Measurements from ENCODE around the gene GPC4.
"Not testable (repeated sequence)": the region's sequence is repeated elsewhere in the genome, so short reads cannot be mapped to it uniquely, and the experiment has no call there.

GPC4 gene

DNA sequence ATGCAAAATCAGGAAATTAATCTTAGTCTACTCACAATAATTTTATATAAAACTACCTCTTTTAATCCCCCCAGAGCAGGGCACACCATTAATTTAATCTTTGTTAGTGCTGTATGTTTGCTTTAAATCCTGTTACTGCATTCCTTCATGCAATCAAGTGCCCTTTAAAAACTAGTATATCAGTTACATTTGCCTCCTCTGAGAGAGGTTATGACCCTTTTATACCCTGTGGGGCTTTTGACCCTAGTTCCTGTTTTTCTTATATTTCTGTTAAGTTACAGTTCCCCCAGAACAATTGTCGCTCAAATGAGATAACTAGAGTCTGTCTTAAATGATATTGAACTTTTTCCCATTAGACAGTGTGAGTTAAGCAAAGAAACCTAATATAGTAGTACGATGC is 46.2 kb downstream of the GPC4 start:
- DNase-seq (ENCODE audit: low read depth in 2 of 3, low spot score in 2 of 3) = no peak

DNA sequence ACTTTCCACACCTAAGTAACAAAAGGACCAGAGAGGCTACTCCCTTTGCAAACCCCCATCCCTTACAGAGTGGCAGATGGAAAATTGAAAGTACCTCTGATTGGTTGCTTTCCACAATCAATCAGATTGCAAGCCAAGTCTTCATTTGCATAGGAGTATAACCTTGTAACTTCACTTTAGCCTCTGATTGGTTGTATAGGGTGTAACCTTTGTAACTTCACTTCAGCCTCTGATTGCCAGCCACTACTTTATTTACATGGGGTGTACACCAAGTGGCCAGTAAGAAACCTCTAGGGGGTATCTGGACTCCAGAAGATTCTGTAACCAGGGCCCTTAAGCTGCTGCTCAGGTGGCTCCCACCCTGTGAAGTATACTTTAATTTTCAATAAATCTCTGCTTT is 48.6 kb downstream of the GPC4 start:
- no peak for DNase-seq (ENCODE audit: low read depth in 2 of 3, low spot score in 2 of 3)

DNA sequence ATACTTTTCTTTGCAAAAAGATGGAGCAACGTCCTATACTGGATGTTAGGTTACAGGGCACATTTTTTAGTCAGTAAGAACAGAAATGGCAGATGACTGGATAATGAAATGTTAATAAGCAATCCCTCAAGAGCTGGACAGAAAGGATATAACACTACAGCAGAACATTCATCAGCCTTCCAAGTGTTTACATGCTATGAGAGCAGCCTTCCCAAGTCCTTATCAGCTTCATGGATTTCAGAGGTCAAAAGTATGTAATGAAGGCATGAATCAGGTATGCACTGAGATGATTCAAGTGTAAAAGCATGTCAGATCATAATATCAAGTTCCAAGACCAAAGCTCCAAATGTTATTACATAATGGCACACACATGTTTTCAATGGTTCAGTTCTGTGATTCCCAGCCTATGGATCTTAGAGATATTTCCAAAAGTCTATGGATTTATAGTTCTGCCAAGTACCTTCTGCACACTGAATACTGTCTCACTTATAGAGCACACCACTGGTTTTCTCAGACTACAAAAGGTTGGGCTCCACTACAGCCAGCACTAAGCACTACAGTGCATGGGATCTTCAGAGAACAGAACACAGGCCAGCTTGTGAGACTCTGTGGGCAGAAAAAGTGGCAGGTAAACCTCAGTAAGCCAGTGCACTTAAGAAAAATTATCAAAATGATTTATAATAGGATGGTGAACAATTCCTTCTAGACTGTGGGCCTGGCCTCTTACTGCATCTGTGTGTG is 49.2 kb downstream of the GPC4 start:
- DNase-seq (ENCODE audit: low read depth in 2 of 3, low spot score in 2 of 3) = no peak

DNA sequence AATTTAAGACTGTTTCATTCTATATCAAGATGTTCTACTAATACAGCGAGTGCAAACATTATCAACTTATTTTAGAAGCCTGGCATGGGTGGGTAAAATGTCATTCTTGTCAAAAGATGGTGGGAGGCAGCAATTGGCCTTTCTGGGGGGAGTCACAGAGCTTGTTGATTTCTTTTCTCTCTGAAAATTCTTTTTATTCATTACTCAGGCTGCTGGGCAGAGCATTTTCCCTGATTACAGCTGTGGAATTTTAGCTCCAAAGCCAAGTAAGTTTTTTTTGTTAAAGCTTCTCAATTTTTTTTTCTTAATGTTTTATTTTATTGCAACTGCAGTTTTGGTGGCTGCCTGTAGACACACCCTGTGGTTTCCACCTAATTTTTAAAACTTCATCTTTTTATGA is 50.4 kb downstream of the GPC4 start:
- DNase-seq (ENCODE audit: low read depth in 2 of 3, low spot score in 2 of 3) = no peak

DNA sequence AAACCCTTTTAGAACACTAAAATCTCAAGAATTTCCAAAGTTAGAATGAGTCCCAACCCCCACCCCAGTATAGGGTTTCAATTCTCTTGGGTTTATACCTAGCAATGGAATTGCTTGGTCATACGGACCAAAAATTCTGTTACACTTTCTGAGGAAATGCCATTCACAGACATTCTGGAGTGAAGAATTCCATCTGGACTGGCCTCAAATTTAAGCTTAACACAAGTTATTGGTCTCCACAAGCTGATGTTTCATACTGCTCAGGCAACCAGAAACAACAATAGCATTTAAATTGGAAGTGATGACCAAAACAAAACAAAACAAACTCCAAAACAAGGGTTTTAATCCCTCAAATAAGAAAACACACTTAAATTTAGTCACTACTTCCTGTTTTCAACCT is 51.1 kb downstream of the GPC4 start:
- DNase-seq (ENCODE audit: low read depth in 2 of 3, low spot score in 2 of 3) = no peak

DNA sequence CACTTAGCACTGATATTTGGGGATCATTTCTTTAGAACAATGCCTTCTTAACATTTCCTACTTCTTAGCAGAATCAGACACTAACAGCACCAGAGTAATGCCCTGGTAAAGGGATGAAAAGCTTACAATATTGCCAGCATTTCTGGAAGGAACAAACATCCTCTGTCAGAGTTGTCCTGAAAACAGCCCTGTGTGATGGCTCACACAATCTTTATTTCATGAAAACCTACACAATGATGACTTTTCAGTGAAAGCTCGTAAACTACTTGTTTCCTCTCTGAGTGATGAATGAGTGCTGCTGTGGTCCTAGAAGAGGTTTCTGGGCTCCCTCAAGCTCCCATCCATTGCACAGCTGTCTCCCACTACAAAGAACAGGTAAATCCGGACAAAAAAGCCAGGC is 52.8 kb downstream of the GPC4 start:
- no peak for DNase-seq (ENCODE audit: low read depth in 2 of 3, low spot score in 2 of 3)

DNA sequence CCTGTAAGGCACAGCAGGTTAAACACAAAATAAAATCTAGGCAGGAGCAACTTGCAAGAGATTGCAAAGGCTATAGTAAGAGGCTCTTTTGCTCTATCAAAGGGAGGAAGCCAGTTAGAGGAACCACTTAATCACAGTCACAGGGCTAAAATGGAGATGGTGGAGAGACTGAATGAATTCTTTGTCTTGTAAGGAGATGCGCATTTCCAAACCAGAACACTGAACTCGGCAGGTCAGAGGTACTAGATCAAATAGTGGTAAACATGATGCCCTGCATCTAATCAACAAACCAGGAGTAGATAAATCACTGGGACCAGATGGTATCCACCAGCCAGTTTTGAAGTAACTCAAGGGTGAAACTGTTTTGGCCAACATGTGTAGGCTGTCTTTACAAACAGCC is 55.8 kb downstream of the GPC4 start:
- no peak for DNase-seq (ENCODE audit: low read depth in 2 of 3, low spot score in 2 of 3)

DNA sequence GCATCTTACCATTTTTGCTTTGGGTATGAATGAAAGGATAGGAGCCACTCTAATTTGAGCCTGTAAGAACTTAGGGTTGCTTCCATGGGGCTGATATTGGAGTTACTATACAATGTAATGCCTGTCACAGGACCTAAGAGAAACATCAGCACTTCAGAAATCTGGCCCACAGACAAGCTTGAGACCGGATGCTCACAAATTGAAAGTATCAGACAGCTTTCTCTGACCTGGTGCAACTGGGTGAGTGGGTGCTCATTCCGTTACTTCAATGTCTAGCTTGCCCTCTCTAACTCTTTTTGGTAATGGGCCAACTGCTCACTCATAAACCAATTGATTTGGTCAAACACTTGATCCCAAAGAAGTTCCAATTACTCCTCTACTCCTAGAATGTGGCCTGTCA is 62.1 kb downstream of the GPC4 start:
- no peak for DNase-seq (ENCODE audit: low read depth in 2 of 3, low spot score in 2 of 3)

DNA sequence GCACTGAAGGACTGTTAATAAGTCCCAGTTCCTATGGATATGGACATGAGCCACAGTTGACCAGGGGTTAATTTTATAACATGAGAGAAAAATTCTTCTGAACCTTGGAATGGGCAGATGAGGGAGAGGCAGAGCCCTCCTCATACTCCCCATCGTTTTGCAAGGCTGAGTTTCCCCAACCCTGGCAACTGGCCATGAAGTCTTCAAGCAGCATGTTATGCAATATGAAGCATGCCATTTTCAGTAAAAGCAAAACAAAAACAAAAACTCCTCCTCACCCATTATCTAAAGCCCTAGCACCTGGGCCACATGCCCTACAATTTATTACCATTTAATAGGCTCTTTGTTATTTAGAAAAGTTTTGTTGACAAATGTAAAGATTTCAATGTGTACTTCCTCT is 64.5 kb downstream of the GPC4 start:
- no peak for DNase-seq (ENCODE audit: low read depth in 2 of 3, low spot score in 2 of 3)

DNA sequence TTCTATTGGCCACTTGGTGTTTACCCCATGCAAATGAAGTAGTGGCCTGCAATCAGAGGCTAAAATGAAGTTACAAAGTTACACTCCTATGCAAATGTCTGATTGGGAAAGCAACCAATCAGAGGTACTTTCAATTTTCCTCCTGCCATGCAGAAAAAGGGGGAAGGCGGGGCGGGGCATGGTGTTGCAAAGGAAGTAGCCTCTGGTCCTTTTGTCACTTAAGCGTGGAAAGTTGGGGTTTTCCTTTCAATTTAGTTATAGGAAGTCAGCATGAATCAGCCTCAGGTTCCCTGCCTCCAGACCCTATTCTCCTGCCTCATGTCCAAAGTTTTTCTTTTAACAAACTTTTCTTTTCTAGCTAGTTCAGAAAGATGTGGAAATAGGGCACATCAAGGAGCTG is 69.3 kb downstream of the GPC4 start:
- DNase-seq (ENCODE audit: low read depth in 2 of 3, low spot score in 2 of 3) = no peak

DNA sequence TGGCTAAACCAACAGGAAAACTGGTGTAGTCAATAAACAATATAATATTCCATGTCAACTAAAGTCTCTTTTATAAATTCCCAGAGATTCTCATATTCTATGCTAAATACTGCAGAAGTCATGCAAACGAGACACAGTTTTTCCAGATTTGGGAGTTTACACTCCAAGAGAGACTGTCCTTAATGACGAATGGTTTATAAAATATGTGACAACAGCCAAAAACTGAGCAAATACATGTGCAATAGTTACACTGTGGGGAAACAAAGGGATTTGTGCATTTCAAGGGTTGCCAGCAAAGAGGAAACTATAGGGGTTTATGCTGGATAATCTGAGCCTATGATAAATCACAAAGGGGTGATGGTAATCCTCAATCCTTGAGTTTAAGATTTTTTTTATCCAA is 75.7 kb downstream of the GPC4 start:
- no peak for DNase-seq (ENCODE audit: low read depth in 2 of 3, low spot score in 2 of 3)

DNA sequence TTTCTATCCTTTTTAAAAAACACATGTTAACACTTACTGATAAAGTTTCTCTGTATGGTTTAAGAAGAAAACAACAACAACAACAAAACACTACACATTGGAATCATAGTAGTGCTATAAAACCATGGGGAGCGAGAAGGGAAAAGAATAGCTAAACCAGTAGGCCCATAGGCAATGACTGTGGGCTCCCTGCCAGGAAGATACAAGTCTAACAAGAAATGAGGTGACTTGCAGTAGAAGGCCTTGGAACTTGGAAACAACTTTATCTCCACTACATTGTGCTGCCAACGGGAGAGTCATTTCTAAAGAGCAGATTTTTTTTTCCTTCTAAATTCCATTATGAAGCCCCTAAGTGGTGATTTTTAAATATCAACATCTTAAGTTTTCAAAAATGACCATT is 78.0 kb downstream of the GPC4 start:
- no peak for DNase-seq (ENCODE audit: low read depth in 2 of 3, low spot score in 2 of 3)

DNA sequence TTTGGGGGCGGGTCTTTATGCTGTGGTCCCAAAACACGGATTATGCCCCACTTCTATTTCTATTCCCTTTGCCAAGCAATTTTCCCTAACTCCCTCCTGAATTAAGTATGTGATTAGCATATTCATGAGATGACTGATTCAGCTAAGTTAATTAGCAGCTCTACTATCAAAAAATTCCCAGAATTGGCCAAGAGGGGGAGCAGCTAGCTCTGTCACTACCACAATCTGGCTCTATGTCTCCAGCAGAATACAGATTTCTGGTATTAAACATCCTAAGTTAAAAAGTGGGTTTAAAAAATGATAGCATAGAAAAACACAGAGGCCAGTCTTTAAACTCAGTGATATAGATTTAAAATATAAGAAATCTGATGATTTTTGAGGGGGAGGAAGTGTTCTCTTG is 80.3 kb downstream of the GPC4 start:
- no peak for DNase-seq (ENCODE audit: low read depth in 2 of 3, low spot score in 2 of 3)

DNA sequence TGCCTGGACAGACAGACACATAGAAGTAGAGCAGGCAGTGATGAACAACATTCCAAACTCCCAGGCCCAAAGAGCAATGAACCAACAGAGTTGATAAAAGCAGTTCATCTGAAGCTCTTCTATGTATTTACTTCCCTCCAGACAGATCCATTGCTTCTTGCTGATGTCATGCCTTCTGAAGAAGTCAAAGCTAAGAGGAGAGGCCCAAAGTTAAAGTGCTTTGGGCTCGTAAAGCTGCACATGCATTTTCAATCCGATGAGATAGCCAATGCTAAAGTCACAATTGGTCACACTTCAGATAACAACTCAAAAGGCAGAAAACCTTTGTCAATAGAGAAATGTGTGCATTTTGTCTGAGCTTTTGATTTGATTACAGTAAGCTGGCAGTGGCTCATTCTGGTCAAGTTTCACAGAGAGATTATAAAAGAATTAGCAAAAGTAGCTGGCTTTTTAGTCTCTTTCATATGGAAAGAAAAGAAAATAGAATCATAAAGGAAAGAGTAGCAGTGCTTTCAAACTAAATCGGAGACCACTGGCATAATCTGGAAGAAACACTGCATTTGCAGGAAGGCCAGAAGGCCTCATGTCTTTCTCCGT is 82.0 kb downstream of the GPC4 start:
- no peak for DNase-seq (ENCODE audit: low read depth in 2 of 3, low spot score in 2 of 3)

DNA sequence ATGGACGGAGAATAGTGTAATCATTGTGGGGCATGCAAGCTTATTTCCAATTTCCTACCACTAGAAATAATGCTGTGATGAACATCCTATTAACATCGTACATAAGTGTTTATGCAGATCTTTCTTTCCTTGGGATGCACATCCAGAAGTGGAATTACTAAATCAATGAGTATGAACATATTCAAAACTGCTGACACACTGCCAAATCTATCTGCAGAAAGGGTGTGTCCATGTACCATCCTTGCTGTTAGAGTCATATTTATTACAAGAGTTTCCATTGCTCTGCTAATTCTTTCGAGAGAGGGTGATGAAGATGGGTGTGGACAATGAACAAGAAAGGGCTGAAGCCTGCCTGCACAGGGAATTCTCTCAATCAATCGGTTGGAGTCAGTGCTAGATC is 82.6 kb downstream of the GPC4 start:
- DNase-seq (ENCODE audit: low read depth in 2 of 3, low spot score in 2 of 3) = no peak

DNA sequence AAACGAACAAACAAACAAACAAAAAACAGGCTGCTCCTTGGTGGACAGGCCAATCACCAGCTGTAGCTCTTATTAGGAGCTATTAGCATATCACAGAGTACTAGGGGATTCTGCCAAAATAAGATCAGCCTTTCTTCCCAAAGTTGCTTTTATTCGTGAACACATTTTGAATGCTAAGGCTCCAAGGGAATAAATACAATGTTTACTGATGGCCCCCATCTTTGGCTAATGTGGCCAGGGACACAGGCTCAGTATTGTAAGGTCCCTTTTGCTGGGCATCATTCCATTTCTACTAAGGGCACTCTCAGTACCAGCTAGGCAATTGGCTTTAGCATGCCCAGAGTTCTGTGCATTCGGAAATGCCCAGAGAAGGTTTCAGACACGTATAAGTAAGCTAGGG is 84.3 kb downstream of the GPC4 start:
- no peak for DNase-seq (ENCODE audit: low read depth in 2 of 3, low spot score in 2 of 3)

DNA sequence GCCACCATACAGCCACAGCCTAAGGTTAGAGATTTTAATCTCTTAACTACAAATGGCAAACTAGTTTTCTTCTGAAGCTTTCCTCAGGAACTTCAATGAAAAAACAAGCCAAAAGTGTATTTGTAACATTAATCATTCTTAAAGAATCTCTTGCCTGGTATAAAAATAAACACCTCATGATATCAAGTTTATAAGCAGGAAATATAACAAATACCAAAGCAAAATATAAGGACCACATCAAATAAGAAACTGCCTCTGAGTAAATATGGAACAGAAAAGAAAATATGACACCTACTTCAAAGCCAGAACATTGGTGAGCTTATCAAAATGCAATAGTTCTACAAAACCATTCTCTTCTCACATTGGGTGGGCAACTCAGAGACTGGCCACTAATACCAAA is 89.9 kb downstream of the GPC4 start:
- no peak for DNase-seq (ENCODE audit: low read depth in 2 of 3, low spot score in 2 of 3)

DNA sequence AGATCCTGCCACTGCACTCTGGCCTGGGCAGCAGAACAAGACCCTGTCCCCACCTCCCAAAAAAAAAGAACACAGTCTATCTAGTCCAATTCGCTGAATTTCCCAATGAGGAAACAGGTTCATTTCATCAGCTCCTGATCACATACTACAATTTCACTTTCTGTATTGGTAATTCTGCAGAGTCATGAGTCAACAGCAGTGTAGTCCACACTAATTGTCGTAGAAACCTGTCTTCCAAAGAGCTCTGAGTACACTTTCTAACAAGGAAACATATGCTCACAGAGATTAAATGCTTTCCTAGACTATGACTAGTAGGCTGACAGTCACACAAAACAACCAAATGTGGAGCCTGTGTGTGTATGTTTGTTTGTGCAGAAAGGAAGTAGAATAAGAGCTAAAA is 91.9 kb downstream of the GPC4 start:
- no peak for DNase-seq (ENCODE audit: low read depth in 2 of 3, low spot score in 2 of 3)

DNA sequence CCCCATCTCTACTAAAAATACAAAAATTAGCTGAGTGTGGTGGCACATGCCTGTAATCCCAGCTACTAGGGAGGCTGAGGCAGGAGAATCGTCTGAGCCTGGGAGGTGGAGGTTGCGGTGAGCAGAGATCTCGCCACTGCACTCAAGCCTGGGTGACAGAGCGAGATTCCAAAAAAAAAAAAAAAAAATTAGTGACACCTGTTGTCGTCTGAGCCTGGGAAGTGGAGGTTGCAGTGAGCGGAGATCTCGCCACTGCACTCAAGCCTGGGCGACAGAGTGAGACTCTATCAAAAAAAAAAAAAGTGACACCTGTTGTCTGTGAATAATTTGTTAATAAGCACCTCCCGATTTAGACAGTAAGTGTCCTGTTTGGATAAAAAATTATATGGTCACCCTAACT is 93.0 kb downstream of the GPC4 start:
- not testable (repeated sequence) for DNase-seq (ENCODE audit: low read depth in 2 of 3, low spot score in 2 of 3)

DNA sequence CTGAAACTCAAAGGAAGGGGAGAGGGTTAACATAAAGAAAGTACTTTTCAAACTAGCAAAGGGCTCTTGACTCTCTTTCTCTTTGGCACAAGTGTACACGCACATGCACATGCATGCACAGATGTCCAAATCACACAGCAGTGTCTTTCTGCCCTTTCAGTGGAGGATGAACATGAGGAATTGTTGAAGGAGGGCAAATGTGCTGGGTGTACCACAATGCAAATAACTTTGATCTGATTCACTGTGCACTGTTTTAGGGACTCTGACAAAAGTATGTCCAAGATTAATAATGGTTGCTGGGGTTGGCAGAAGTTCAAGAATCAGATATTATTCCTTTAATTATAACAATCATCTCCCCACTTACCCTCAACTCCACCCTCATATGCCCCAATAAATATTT is 93.8 kb downstream of the GPC4 start:
- DNase-seq (ENCODE audit: low read depth in 2 of 3, low spot score in 2 of 3) = no peak

DNA sequence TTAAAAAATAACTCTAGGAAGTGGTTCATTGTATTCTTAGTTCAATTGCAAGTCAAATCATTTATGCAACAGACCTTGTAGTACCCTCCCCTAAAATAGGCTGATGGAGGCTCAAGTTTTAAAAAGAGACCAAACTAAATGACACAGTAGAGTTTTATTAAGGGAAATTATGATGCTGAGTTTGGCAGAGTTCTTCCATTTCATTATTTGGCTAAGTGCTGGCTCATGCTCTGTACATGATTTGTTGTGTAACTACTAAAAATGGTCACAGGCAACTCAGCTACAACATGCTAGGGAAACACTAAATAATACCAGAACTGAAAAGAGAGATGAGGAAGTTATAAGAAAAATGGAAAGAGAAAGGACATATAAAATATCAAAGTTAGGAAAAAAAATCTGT is 101.0 kb downstream of the GPC4 start:
- no peak for DNase-seq (ENCODE audit: low read depth in 2 of 3, low spot score in 2 of 3)

DNA sequence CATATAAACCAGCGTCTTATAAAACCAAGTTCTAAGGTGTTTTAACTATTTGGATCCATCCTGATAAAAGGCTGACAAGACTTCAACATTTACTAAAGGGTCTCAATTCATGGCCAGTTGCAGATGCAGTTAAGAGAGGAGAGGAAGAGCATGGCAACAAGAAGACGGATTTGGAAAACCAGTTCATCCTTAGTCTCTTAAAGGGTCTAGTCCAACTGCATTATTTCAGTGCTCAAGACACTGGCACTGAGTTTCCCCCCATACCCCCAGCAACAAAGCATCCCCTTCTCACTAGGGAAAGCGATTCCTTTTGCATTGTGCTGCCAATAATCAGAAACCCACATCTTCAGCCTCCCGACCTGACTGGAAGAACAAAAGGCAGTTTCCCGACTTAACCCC is 106.8 kb downstream of the GPC4 start:
- no peak for DNase-seq (ENCODE audit: low read depth in 2 of 3, low spot score in 2 of 3)

Measured in activated CD8-positive, alpha-beta memory T cell treated with anti-CD3 and anti-CD28 coated beads for 48 hours (primary cell).